Activated gamma-delta T cell treated with anti-CD3 and anti-CD28 coated beads, Interleukin-2, amount 50 U/mL, for 16 hours (primary cell): ENCODE results near the gene SAMD9.
"Not testable (repeated sequence)": the region's sequence is repeated elsewhere in the genome, so short reads cannot be mapped to it uniquely, and the experiment has no call there.

ENCODE experiments used
- DNase-seq: peaks from one replicate; pipeline ENCODE4 v3.0.0-alpha.2; 2020; ENCODE audit warnings: low read depth

Gene SAMD9

DNA sequence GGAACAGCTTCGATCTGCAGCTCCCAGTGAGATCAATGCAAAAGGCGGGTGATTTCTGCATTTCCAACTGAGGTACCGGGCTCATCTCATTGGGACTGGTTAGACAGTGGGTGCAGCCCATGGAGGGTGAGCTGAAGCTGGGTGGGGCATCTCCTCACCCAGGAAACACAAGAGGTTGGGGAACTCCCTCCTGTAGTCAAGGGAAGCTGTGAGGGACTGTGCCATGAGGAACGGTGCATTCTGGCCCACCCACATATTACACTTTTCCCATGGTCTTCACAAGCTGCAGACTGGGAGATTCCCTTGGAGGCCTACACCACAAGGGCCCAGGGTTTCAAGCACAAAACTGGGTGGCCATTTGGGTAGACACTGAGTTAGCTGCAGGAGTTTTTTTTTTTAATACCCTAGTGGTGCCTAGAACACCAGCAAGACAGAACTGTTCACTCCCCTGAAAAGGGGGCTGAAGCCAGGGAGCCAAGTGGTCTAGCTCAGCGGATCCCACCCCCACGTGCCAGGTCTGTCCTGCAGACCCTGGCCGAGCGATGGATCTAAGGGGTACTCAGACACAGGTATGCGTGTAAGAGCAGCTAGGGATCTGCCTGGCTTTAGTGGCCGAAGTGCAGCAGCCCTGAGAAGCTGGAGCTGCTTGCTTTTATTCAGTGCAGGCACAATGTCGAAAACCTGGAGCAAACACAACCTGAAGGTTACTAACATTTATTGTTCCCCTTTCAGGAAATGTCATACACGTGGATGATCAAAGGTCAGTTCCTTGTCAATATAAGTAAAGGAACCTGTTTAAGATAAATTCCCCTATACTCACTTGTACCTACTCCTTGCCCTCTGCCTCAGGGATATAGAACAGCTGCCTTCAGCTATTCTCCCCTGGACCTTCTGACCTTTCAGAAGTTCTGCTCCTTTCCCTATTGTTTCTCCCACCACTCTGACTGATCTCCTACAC, 3.1 kb upstream of the SAMD9 start:
- DNase-seq, result no peak

DNA sequence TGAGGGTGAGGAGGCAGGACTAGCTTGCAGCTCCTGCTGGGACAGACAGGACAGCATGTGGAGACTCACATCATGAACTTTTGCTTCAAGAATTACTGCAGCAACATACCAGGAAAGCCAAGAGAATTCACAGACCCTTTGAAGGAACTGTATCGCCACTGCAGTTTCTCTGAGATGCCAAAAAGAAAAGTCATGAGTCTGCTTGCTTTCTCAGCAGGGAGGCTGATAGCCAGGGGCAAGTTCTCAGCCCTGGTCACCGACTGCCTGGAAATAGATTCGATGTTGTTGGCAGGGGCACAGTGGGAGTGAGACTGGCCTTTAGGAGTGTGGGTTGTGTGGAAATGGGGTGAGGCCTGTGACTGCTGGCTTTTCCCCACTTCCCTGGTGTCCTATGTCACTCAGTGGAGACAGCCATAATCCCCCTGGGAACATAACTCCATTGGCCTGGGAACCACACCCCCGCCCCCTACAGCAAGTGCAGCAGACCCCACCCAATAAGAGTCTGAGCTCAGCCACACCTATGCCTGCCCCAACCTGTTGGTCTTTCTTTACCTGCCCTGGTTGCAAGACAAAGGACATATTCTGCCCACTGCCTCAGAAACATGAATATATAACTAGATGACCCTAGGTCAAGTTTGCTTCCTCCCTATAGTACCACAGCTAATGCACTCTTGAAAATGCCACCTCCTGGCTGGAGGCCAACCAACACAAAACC, 1.6 kb upstream of the SAMD9 start:
- DNase-seq, result no peak

DNA sequence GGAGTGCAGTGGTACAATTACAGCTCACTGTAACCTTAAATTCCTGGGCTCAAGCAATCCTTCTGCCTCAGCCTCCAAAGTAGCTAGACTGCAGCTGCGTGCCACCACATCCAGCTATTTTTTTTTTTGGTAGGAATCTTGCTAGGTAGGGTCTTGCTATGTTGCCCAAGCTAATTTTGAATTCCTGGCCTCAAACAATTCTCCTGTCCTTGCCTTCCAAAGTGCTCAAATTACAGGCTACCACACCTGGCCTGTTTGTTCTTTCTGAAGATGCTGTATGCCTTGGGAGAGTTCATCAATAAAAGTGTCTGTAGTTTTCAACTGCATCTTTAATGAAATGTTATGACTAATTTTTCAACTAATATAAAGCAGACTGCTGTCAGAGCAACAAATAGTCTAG, 452 bp downstream of the SAMD9 start:
- no peak for DNase-seq

DNA sequence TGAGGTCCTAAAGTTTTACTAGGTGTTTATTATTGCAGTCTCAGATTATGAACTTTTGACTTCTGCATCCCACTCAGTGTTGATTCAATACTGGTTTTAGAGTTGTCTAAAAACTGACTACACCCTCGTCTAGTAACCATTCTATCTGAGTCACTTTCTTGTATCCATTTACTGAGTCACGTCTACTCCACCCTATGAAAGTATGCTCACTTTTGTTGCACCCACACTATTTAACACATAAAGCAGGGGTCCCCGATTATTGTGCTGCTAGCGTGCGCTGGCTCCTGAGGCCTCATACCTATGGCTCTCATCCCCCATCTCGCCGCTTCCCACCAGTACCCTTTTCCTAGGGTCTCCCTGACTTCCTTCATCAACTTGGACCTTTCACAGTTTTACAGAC, 2.0 kb downstream of the SAMD9 start:
- DNase-seq, result no peak

DNA sequence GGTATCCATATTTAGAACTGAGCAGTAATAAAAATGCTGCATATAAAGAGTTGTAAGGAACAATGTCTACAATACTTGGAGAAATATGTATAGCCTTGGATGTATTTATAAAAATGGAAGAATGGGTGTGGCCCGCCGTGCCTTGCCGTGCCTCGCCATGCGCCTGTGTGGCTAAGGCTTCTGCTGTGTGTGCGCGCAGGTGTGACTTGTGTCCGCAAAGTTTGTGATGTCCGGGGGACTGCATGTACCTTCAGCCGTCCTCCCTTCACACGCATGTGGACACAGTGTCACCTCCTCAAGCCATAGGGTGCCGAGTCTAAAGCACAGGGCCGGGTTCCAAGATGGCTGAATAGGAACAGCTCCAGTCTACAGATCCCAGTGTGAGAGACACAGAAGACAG, 9.8 kb downstream of the SAMD9 start:
- no peak for DNase-seq

DNA sequence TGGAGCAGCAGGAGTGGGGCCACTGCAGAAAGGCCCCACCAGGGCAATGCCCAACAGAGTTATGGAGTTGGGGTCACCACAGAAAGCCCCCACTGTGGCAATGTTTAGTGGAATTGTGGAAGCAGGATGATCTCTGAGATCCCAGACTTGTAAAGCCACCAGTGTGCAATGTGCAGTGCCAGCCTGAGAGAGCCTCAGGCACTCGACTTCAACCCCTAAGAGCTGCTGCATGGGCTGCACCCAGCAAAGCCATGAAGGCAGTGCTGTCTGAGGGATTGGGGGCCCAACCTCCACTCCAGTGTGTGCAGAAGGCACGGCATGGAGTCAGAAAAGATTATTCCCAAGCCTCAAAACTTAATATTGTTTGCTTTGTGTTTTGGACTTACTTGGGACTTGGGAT, 20.4 kb downstream of the SAMD9 start:
- no peak for DNase-seq

DNA sequence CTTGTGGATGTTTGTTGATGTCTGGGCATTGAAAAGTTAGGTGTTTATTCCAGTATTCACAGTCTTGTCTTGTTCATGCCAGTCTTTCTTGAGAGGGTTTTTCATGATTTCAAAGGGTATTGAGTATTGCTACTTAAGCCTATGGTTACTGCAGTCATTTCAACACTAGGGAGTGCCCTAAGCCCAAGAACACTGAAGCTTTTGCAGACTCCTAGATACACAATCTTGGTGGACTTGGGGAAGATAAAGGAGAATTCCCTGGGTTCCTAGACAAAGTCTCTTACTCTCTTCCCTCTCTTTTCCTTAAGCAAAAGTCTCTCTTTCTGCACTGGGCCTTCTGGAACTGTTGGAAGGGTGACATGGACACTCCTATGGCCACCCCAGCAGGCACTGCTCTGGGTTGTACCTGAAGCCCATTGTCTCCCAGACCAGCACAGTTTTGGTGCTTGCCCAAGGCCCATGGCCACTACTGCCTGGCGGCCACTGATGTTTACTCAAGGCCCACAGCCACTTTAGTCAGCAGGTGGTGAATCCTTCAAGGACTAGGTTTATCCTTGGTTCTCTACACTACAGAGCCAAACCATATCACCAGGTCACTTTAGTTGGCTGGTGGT, 24.9 kb downstream of the SAMD9 start:
- DNase-seq, result no peak

DNA sequence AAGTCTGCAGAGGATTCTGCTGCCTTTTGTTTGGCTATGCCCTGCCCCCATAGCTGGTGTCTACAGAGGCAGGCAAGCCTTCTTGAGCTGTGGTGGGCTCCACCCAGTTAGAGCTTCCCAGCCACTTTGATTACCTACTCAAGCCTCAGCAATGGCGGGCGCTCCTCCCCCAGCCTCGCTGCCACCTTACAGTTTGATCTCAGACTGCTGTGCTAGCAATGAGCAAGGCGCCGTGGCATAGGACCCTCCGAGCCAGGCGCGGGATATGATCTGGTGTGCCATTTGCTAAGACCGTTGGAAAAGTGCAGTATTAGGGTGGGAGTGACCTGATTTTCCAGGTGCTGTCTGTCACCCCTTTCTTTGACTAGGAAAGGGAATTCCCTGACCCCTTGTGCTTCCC, 44.4 kb downstream of the SAMD9 start:
- DNase-seq, result not testable (repeated sequence)

DNA sequence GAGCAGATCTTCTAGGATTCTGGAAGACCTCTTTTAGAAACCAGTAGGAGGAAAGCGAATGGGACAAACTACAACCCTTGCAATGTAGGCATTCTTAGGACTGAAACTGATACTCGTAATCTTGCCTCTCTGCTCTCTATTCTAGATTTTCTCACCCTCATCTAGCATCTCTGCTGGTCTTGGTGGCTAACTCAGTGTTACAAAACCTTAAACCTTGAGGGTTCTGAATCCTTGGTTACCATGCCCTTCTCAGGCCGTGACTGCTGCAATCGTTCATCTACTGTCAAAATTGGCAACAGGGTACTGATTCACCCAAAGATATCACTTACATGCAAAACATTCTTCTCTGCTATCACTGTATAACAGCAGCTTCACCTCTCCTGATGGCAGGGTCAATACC, 55.2 kb downstream of the SAMD9 start:
- no peak for DNase-seq

DNA sequence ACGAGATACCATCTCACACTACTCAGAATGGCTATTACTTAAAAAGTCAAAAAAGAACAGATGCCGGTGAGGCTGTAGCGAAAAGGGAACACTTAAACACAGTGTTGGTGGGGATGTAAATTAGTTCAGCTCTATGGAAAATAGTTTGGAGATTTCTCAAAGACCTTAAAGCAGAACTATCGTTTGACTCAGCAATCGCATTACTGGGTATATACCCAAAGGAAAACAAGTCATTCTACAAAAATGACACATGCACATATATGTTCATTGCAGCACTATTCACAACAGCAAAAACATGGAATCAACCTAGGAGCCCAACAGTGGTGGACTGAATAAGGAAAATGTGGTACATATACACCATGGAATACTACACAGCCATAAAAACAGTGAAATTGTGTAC, 56.9 kb downstream of the SAMD9 start:
- DNase-seq, result no peak

DNA sequence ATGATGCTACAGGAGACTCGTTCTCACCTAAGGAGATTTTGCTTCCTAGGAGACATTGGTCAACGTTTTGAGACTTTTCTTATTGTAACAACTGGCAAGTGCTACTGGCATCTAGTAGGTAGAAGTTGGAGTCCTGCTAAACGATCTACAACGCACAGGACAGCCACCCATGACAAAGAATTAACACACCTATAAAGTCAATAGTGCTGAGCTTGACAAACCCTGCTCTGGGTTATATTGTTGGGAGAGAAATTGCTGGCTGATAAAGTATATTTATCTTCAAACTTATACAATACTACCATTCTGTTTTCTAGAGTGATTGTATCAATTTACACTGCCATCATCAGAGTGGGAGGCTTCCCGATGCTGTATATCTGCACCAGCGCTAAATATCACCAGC, 57.8 kb downstream of the SAMD9 start:
- no peak for DNase-seq

DNA sequence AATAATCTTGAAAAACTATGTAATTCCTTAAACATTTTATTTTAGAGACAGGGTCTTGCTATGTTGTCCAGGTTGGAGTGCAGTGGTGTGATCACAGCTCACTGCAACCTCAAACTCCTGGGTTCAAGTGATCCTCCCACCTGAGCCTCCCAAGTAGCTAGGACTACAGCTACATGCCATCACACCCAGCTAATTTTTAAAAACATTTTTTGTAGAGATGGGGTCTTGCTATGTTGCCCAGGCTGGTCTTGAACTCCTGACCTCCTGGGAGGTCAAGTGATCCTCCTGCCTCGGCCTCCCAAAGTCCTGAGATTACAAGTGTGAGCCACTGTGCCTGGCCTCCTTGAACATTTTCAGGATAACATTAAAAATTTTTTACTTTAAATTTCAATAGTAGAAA, 61.2 kb downstream of the SAMD9 start:
- DNase-seq, result not testable (repeated sequence)

DNA sequence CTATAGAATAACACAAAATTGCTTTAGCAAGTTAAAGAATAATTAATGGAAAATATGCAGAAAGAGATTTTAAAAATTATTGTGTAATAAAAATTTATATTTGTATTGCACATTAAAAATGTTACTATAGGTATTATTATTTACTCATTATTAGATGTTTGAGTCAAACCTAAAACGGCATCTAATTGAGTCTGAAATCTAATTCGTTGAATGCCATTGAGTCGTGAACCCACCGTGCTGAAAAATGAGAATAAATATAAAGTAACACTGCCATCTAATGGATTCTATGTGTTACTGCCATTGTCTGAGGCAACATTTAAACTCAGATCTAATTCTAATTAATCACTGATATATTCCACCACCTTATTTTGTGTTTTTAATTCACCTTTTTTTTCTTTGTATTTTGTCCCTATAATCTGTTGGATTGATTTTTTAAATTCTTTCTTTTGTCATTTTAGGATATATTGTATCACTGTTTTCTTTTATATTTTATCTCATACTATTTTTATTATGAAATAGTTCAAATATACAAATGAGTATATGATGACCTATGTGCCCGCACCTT, 62.2 kb downstream of the SAMD9 start:
- DNase-seq, result no peak

DNA sequence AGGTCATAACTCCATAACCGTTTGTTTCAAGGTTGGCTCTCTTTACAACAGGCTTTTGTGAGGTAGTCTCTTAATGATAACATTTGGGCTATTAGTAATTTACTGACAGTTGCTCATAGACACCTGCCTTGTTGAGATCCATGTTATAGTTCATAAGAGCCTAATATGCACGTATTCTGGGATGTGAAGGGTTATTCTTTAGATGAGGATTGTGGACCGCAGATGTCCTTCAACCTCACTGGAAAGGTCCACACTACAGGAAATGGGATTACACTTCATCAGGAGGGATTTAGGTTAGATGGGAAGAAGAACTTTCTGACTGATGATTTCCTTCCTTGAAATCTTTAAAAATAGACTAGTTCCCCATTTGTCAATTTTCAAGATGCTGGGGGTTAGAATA, 62.8 kb downstream of the SAMD9 start:
- DNase-seq, result no peak

DNA sequence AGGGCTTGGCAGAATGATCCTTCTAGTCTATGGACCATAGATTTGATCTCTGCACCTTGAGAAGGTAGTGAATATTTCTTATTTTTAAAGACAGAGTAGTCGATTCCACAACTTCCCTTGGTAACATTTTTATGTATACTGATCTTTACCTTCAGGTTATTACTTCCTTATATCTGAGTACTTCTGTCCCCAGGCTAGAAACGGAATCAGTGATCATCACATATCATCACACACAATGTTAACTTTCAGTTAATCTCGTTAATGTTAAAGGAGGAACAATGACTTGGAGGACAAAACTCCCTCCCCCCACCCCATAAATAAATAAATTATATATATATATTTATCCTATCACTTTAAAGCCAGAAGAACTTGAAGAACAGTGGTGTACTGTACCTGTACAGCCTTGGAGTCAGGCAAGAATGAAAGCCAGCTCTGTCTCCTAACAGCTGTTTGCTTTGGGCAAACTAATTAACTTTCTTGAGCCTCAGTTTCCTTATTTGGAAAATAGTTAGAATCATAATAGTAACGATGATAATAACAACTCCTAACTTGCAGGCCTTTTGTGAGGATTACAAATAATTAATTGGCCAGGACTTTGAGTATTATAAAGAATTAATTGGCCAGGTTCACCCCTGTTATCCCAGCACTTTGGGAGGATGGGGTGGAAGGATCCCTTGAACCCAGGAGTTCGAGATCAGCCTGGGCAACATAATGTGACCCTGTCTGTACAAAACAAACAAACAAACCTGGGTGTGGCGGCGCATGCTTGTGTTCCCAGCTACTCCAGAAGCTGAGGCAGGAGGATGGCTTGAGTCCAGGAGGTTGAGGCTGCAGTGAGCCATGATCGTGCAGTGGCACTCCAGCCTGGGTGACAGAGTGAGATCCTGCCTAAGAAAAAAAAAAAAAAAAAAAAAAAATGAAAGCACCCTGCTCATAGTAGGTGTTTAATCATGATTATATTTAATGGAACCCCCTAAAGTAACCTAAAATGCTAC, 63.5 kb downstream of the SAMD9 start:
- DNase-seq, result no peak

DNA sequence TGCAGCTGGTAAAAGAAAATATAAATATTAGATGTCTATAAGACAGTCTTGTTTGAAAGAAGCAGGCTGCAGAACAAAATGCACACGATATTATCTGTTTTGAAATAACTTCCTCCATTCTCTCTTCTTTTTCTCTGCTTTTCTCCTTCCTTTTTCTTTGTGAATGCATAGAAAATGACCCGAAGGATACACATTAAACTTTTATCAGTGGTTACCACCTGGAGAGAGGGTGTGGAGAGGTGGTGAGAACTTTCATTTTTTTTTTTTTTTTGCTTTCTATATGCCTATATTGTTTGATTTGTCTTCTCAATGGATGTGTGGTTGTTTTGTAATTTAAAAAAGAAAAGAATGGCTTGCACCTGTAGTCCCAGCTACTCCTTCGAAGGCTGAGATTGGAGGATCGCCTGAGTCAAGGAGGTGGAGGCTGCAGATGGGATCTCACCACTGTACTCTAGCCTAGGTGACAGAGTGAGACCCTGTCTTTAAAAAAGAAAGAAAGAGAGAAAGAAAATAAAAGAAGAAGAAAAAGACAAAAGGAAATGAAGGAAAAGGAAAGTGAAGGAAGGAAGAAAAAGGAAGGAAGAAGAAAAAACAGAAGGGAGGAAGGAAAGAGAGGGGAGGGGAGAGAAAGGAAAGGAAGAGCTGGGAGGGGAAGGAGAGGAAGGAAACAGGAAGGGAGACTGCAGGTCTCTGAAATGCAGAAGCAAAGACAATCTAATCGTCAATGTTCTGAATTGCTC, 64.4 kb downstream of the SAMD9 start:
- no peak for DNase-seq

DNA sequence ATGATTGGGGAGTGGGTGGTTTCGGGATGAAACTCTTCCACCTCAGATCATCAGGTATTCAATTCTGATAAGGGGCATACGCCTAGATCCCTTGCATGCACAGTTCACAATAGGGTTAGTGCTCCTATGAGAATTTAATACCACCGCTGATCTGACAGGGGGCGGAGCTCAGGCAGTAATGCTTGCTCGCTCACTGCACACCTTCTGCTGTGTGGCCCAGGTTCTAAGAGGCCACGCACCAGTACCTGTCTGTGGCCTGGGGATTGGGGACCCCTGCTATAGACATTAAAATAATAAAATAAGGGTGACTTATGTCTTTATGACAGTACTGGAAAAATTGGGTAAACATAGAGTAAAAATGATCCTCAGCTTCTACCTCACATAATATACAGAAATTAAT, 66.1 kb downstream of the SAMD9 start:
- no peak for DNase-seq
